Left renal pelvis (tissue), 4 donors: ENCODE measurements around the gene AP1G2. TPM values are rescaled to one million over a fixed set of nuclear protein-coding genes. Genes with fewer than 3 reads are reported as not detected.

Source experiments
- DNase-seq, 4 donors: peaks; one replicate each; pipeline ENCODE4 v3.0.0-alpha.2; 2013; ENCODE audit warnings: low read depth in 4 of 4, low spot score in 3 of 4
- polyA plus RNA-seq, 4 donors: library from polyadenylated mRNA; unstranded; fragments of 120-200 nt; gene quantifications; one replicate each; pipeline ENCODE4 v1.2.1, GENCODE V29; 2013; ENCODE audit not compliant: insufficient read length in 4 of 4

Gene AP1G2
- polyA plus RNA-seq, 4 donors = 47.5 to 119 (median 73.7) TPM

GRCh38 chr14:23521785-23522640 is 45.6 kb downstream of the AP1G2 start:
- no peak for DNase-seq

GRCh38 chr14:23520899-23521533 is 46.6 kb downstream of the AP1G2 start:
- DNase-seq = no peak

GRCh38 chr14:23518709-23519108 is 48.9 kb downstream of the AP1G2 start:
- DNase-seq = no peak

GRCh38 chr14:23517650-23518326 is 49.8 kb downstream of the AP1G2 start:
- no peak for DNase-seq

- no peak for DNase-seq
These were observed 53.0 kb downstream of the AP1G2 start for GRCh38 chr14:23514644-23514957.

GRCh38 chr14:23513818-23514643 is 53.6 kb downstream of the AP1G2 start:
- DNase-seq = no peak

GRCh38 chr14:23513005-23513817 is 54.4 kb downstream of the AP1G2 start:
- no peak for DNase-seq

GRCh38 chr14:23512156-23512555 is 55.4 kb downstream of the AP1G2 start:
- DNase-seq = no peak

Other genes with a start within 250 kb of the AP1G2 start
- 100 to 1,000 TPM; 157 to 374 (median 252) TPM for gene PABPN1, start 246.3 kb downstream of the AP1G2 start, polyA plus RNA-seq
- gene SLC22A17, start 214.9 kb downstream of the AP1G2 start, polyA plus RNA-seq = 10 to 100 TPM; 56.2 to 72.7 (median 58.1) TPM
- gene EFS, start 202.6 kb downstream of the AP1G2 start, polyA plus RNA-seq = 10 to 100 TPM; 35.4 to 66.8 (median 46.1) TPM
- not detected for gene IL25, start 195.0 kb downstream of the AP1G2 start, polyA plus RNA-seq
- gene CMTM5, start 190.7 kb downstream of the AP1G2 start, polyA plus RNA-seq = 1 to 10 TPM; 2.5 to 4.6 (median 3.4) TPM
- under 1 TPM; 0.16 to 0.27 (median 0.17) TPM for gene MYH6, start 159.5 kb downstream of the AP1G2 start, polyA plus RNA-seq
- under 1 TPM; 0.10 to 0.30 (median 0.21) TPM for gene MYH7, start 132.1 kb downstream of the AP1G2 start, polyA plus RNA-seq
- 10 to 100 TPM; 50.3 to 70.5 (median 67.0) TPM for gene NGDN, start 98.1 kb downstream of the AP1G2 start, polyA plus RNA-seq
- gene ZFHX2, start 16.0 kb downstream of the AP1G2 start, polyA plus RNA-seq = 1 to 10 TPM; 2.1 to 9.1 (median 7.8) TPM
- 10 to 100 TPM; 13.6 to 20.7 (median 17.4) TPM for gene THTPA, start 11.5 kb downstream of the AP1G2 start, polyA plus RNA-seq
- 10 to 100 TPM in 2 of 4 donors, 1 to 10 TPM in 2; 9.5 to 18.9 (median 11.1) TPM for gene JPH4, start 11.0 kb upstream of the AP1G2 start, polyA plus RNA-seq
- 100 to 1,000 TPM in 1 of 4 donors, 10 to 100 TPM in 2, 1 to 10 TPM in 1; 2.0 to 121 (median 57.1) TPM for gene DHRS2, start 68.6 kb upstream of the AP1G2 start, polyA plus RNA-seq